Activated naive CD4-positive, alpha-beta T cell treated with anti-CD3 and anti-CD28 coated beads, Interleukin-2, amount 10 ng/mL, durations not matched to agents 5 hours and 36 hours (primary cell): ENCODE results near the gene APBB3. TPM values are rescaled to one million over a fixed set of nuclear protein-coding genes. Genes with fewer than 3 reads are reported as not detected.

Experiments used
- microRNA-seq: library from miRNA; unstranded; fragments of <30 nt; microRNA quantifications from one replicate; pipeline ENCODE4 v1.2.0, GENCODE V29; 2022; ENCODE audit warnings: borderline microRNAs expressed, borderline replicate concordance
- total RNA-seq, 2 experiments: library from RNA; stranded (reverse); gene quantifications; one replicate each; pipeline ENCODE4 v1.2.3, GENCODE V29; 2021

APBB3 gene
- total RNA-seq, result 10 to 100 TPM; 33.3 to 33.9 TPM

DNA sequence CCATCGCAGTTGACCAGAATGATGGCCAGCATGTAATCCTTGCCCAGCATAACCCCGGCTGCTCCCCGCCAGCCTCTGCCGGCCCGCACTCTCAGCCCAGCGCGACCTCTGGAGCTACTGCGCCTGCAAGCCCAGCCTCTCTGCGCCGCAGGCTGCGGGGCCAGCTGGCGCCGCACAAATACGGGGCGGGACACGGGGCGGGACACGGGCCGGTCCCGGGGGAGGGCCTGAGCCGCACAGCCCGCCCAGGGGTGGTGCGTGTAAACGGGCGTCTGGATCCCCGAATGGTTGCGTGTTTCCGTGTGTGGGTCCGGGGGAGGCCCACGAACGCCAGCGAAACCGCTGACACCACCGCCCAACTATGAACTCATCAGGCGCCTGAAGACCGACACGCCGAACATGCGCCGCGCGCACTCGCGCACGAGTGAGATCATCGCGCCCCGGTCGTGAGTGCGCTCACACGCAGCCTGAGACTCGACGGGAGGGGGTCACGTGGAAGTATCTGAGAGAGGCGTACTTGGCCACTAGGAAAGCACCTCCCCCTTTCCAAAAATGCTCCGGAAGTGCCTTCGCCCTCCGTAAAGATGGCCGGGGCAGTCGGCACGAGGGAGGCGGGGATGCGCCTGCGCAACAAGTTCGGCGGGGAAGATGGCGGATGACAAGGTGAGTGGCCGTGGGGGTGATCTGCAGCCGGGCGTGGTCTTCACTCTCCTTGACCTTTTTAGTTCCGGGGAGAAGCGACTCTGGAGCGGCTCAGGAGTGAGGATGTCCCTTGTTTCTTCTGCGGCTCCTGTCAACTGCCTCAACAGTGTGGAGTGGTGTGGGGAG lies at the start of gene APBB3, which contains the start of gene SLC35A4:
TSS of gene APBB3 (minus strand) at position 403 of the 828 bp plus-strand sequence. CDS start at position 50, 353 bp downstream.
TSS of gene SLC35A4 (plus strand) at position 633 of the 828 bp plus-strand sequence. CDS start 2,342 bp downstream, outside the sequence.

DNA sequence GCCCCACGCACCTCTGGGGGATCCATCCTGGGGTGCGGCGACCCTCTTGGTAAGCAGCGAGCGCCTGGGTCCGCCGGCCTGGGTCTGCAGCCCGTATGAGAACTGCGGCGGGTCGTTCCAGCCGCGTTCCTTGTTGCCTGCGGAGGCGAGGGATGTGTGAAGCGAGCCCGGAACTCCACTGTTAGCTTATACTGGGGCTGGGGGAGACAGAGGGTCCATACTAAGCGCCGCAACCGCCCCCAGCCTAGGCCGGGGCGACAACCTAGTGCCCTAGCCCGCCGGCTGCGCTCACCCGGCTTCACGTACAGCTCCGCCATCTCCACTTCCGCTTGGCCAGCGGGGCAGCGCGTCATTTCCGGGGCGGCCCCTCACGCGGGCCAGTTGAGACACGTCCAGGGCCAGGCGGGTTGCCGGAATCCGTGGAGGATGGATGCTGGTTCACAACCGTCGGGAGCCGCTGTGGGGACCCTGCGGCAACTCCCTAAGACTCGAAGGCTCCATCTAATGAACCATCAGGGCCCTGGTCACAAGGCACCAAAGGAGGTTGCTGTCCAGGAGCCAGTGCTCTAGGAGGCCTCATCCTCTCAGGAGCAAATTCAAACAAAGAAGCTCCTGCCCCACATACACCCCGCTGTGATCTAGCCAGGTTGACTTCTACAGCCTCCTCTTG lies 7.1 kb downstream of the APBB3 start, which contains the start of gene SRA1:
TSS of gene SRA1 (minus strand) at position 338 of the 670 bp plus-strand sequence. CDS start at position 317, 21 bp downstream.

DNA sequence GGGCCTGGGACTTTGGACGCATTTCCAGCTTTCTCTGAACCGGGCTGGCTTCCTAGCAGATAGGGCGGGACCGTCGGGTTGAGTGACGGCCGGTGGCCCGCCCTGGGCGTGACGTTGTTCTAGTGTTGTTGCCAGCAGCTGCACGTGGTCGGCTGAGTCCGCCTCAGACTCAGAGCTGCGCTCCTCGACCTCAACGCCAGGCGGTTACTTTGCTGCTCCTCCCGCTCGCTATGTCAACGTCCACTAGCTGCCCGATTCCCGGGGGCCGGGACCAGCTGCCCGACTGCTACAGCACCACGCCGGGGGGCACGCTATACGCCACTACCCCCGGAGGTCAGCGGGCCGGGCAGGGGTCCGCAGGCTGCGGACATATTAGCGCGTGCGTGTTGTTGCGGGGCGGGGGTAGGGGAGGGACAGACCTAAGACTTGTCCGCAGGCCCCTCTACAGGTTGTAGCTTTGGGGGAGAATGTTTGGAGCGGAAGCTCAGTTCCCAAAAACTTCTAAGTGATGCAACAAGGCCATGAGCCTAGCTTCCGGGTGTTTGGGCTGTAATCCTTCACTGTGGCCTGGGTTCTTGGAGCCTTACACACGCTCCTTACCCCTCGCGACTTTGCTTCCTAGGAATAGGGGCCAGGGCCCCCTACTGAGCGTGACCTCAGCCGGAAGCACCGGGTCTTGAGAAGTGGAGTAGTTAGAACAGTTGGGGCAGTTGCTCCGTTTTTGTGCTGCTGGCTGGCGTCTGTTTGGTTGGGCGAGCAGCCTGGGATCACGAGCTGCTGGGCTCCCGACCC lies 16.7 kb downstream of the APBB3 start, which contains the start of gene EIF4EBP3:
TSS of gene EIF4EBP3 (plus strand) at position 155 of the 792 bp plus-strand sequence. CDS start at position 231, 76 bp downstream.

Small RNAs within 50 kb of the gene (microRNA-seq; reads per million reads assigned to microRNA genes)
- not detected for gene MIR6831

Other genes with a start within 250 kb of the APBB3 start
- gene HBEGF, start 218.0 kb downstream of the APBB3 start, total RNA-seq, result 10 to 100 TPM; 68.8 to 71.4 TPM
- gene SLC4A9, start 204.4 kb downstream of the APBB3 start, total RNA-seq, result under 1 TPM; 0.68 to 0.72 TPM
- gene ANKHD1, start 162.8 kb downstream of the APBB3 start, total RNA-seq, result 100 to 1,000 TPM; 129 TPM
- gene EIF4EBP3, start 16.9 kb downstream of the APBB3 start, total RNA-seq, result 10 to 100 TPM; 13.2 to 15.4 TPM
- 10 to 100 TPM; 32.8 to 33.4 TPM for gene SRA1, start 7.1 kb downstream of the APBB3 start, total RNA-seq
- gene SLC35A4, start 230 bp upstream of the APBB3 start, total RNA-seq, result 10 to 100 TPM; 74.6 to 80.4 TPM
- gene CD14, start 68.6 kb upstream of the APBB3 start, total RNA-seq, result under 1 TPM; 0.66 to 0.77 TPM
- gene TMCO6, start 74.9 kb upstream of the APBB3 start, total RNA-seq, result 10 to 100 TPM; 35.5 to 38.1 TPM
- 10 to 100 TPM; 70.9 to 72.6 TPM for gene NDUFA2, start 83.0 kb upstream of the APBB3 start, total RNA-seq
- 100 to 1,000 TPM; 118 to 121 TPM for gene IK, start 83.2 kb upstream of the APBB3 start, total RNA-seq
- gene WDR55, start 100.3 kb upstream of the APBB3 start, total RNA-seq, result 10 to 100 TPM; 34.2 to 34.7 TPM
- gene DND1, start 109.0 kb upstream of the APBB3 start, total RNA-seq, result 1 to 10 TPM; 2.5 to 2.9 TPM
- 10 to 100 TPM; 69.7 to 74.2 TPM for gene HARS1, start 126.8 kb upstream of the APBB3 start, total RNA-seq
- gene HARS2, start 126.9 kb upstream of the APBB3 start, total RNA-seq, result 10 to 100 TPM; 32.3 to 35.3 TPM
- gene ZMAT2, start 135.8 kb upstream of the APBB3 start, total RNA-seq, result 10 to 100 TPM; 56.1 to 56.9 TPM
- not detected for gene PCDHA1, start 221.5 kb upstream of the APBB3 start, total RNA-seq
- gene PCDHA2, start 230.3 kb upstream of the APBB3 start, total RNA-seq, result not detected
- not detected for gene PCDHA3, start 236.5 kb upstream of the APBB3 start, total RNA-seq
- gene PCDHA4, start 242.5 kb upstream of the APBB3 start, total RNA-seq, result not detected